ENCODE data around the gene RBPJL.

DNA sequence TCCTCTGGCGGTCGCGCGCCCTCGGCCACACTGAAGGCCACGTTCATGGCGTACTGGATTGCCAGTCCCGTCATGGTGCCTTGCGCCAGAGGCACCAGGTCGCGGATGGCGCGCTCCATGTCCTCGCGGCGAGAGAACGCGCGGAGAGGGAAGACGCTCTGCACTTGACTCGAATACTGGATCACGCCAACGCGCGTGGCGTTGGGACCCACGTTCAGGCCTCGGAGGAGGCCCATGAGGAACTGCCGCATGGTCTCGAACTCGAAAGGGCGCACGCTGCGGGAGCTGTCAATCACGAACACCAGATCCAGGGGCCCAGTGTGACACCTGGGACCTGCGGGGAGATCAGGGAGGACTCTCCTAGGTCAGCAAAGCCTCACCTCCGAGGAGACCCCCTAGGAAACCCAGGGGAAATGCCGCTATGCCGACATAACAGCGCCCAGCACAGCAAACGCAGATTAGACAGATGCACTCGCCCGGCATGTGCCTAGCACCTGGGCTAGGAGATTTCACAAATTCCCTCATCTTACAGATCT is 2.1 kb upstream of the RBPJL start:
- TF ChIP-seq, protein P1, sequence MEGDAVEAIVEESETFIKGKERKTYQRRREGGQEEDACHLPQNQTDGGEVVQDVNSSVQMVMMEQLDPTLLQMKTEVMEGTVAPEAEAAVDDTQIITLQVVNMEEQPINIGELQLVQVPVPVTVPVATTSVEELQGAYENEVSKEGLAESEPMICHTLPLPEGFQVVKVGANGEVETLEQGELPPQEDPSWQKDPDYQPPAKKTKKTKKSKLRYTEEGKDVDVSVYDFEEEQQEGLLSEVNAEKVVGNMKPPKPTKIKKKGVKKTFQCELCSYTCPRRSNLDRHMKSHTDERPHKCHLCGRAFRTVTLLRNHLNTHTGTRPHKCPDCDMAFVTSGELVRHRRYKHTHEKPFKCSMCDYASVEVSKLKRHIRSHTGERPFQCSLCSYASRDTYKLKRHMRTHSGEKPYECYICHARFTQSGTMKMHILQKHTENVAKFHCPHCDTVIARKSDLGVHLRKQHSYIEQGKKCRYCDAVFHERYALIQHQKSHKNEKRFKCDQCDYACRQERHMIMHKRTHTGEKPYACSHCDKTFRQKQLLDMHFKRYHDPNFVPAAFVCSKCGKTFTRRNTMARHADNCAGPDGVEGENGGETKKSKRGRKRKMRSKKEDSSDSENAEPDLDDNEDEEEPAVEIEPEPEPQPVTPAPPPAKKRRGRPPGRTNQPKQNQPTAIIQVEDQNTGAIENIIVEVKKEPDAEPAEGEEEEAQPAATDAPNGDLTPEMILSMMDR (IDR thresholded peaks at IDR 0.05), result no peak
- TF ChIP-seq EZH2 (IDR thresholded peaks at IDR 0.05), result no peak

Data from neural progenitor cell (in vitro differentiated cells).